Esophagus (tissue), 2 donors: Measurements from ENCODE around the gene MIA3. TPM values are rescaled to one million over a fixed set of nuclear protein-coding genes. Genes with fewer than 3 reads are reported as not detected.
"Not testable (repeated sequence)": the region's sequence is repeated elsewhere in the genome, so short reads cannot be mapped to it uniquely, and the experiment has no call there.

Experiments used
- H3K27ac ChIP-seq, 2 donors: one replicate each; pipeline ENCODE4 v1.5.1; 2013; ENCODE audit warnings: low read depth in 2 of 2, mild to moderate bottlenecking in 2 of 2, inconsistent platforms in 1 of 2, low read length in 1 of 2, moderate library complexity in 1 of 2
- H3K27me3 ChIP-seq, 2 donors: one replicate each; pipeline ENCODE4 v1.6.1; 2013; ENCODE audit warnings: low read length in 2 of 2, control low read depth in 1 of 2, mild to moderate bottlenecking in 1 of 2; ENCODE audit not compliant: insufficient read depth in 2 of 2, control insufficient read depth in 1 of 2
- H3K36me3 ChIP-seq, 2 donors: one replicate each; pipeline ENCODE4 v1.6.1; 2013; ENCODE audit warnings: low read length in 1 of 2; ENCODE audit not compliant: control insufficient read depth in 2 of 2, insufficient read depth in 2 of 2
- H3K4me1 ChIP-seq, 2 donors: one replicate each; pipeline ENCODE4 v1.6.1; 2013; ENCODE audit warnings: low read length in 1 of 2; ENCODE audit not compliant: control insufficient read depth in 2 of 2, insufficient read depth in 2 of 2
- H3K4me3 ChIP-seq, 2 donors: one replicate each; pipeline ENCODE4 v1.5.1; 2013; ENCODE audit warnings: low read length in 2 of 2, mild to moderate bottlenecking in 2 of 2, low read depth in 1 of 2, moderate library complexity in 1 of 2
- H3K9me3 ChIP-seq, 2 donors: one replicate each; pipeline ENCODE4 v1.6.1; 2013; ENCODE audit warnings: mild to moderate bottlenecking in 2 of 2, low read depth in 1 of 2, low read length in 1 of 2, moderate library complexity in 1 of 2; ENCODE audit not compliant: control insufficient read depth in 2 of 2, insufficient read depth in 1 of 2
- WGBS, 2 donors: extraction: QIAGEN DNeasy Blood & Tissue Kit; methylation state at CpG; one replicate each; pipeline ENCODE4 v1.1.7; 2013; 5-methylcytosine and 5-hydroxymethylcytosine counted together
- polyA plus RNA-seq, 2 donors: library from polyadenylated mRNA; stranded (reverse); fragments of 200-250 nt; gene quantifications; one replicate each; pipeline ENCODE4 v1.2.3, GENCODE V29; 2013
- donor health status: healthy with polysubstance abuse.
- donor health status: Bipolar disorder and iron deficiency.

Gene MIA3
- polyA plus RNA-seq, 2 donors: 17.3 to 18.2 TPM

GRCh38 chr1:222656391-222657155 lies 38.7 kb downstream of the MIA3 start:
- H3K27me3 ChIP-seq: no peaks in the 10 kb centered on the region
- H3K27ac ChIP-seq: no peak overlapping the region
- H3K4me3 ChIP-seq: no peak overlapping the region
- WGBS, 2 donors: 99 to 100% methylated on average over 2 of the region's 2 CpGs
- no peaks in the 10 kb centered on the region for H3K9me3 ChIP-seq
- H3K4me1 ChIP-seq: no peaks in the 10 kb centered on the region
- peaks cover 11 to 12% of the 10 kb centered on the region in 2 donors for H3K36me3 ChIP-seq

- no peaks in the 10 kb centered on the region for H3K9me3 ChIP-seq
- H3K27ac ChIP-seq: no peak overlapping the region
- no peaks in the 10 kb centered on the region for H3K27me3 ChIP-seq
- peaks cover 15 to 16% of the 10 kb centered on the region in 2 donors for H3K36me3 ChIP-seq
- H3K4me3 ChIP-seq: no peak overlapping the region
- H3K4me1 ChIP-seq: no peaks in the 10 kb centered on the region
- WGBS, 2 donors: 77 to 93% methylated on average over 2 of the region's 2 CpGs
Measured at GRCh38 chr1:222657899-222658298, 40.0 kb downstream of the MIA3 start.

- no peak overlapping the region for H3K4me3 ChIP-seq
- peaks cover 12 to 23% of the 10 kb centered on the region in 2 donors for H3K36me3 ChIP-seq
- no peaks in the 10 kb centered on the region for H3K9me3 ChIP-seq
- H3K4me1 ChIP-seq: no peaks in the 10 kb centered on the region
- 96 to 97% methylated on average over 4 of the region's 4 CpGs for WGBS, 2 donors
- no peaks in the 10 kb centered on the region for H3K27me3 ChIP-seq
- H3K27ac ChIP-seq: no peak overlapping the region
Measured at GRCh38 chr1:222663431-222663934, 45.6 kb downstream of the MIA3 start.

- peaks cover 12 to 21% of the 10 kb centered on the region in 2 donors for H3K36me3 ChIP-seq
- H3K27ac ChIP-seq: no peak overlapping the region
- WGBS, 2 donors: 76 to 85% methylated on average over 7 of the region's 7 CpGs
- no peaks in the 10 kb centered on the region for H3K27me3 ChIP-seq
- H3K9me3 ChIP-seq: no peaks in the 10 kb centered on the region
- no peaks in the 10 kb centered on the region for H3K4me1 ChIP-seq
- no peak overlapping the region for H3K4me3 ChIP-seq
Measured at GRCh38 chr1:222665964-222666363, 48.1 kb downstream of the MIA3 start.

- not testable (repeated sequence) for H3K4me1 ChIP-seq, H3K27me3 ChIP-seq, H3K4me3 ChIP-seq, H3K27ac ChIP-seq, H3K9me3 ChIP-seq
- no CpG with 5 or more reads among the region's 4 CpGs for WGBS, 2 donors
- H3K36me3 ChIP-seq: peaks cover 8 to 16% of the 10 kb centered on the region in 2 donors
Measured at GRCh38 chr1:222668184-222668583, 50.3 kb downstream of the MIA3 start.

GRCh38 chr1:222669107-222669506 lies 51.2 kb downstream of the MIA3 start:
- not testable (repeated sequence) for H3K4me3 ChIP-seq, H3K27me3 ChIP-seq, H3K27ac ChIP-seq, H3K9me3 ChIP-seq, H3K4me1 ChIP-seq
- peaks cover 8 to 10% of the 10 kb centered on the region in 2 donors for H3K36me3 ChIP-seq
- 74 to 93% methylated on average over 1 of the region's 2 CpGs for WGBS, 2 donors

GRCh38 chr1:222670110-222670509 lies 52.2 kb downstream of the MIA3 start:
- 87 to 94% methylated on average over 1 of the region's 1 CpG for WGBS, 2 donors
- Histone ChIP-seq H3K4me1 (no peaks in the 10 kb centered on the region), H3K27ac (no peak overlapping the region), H3K9me3 (no peaks in the 10 kb centered on the region), H3K4me3 (no peak overlapping the region), H3K27me3 (no peaks in the 10 kb centered on the region), H3K36me3 (peaks cover 7 to 8% of the 10 kb centered on the region in 2 donors)

- Histone ChIP-seq H3K27me3 (no peaks in the 10 kb centered on the region), H3K27ac (no peak overlapping the region), H3K9me3 (no peaks in the 10 kb centered on the region), H3K36me3 (peaks cover 3 to 5% of the 10 kb centered on the region in 2 donors), H3K4me3 (no peak overlapping the region), H3K4me1 (no peaks in the 10 kb centered on the region)
- WGBS, 2 donors: 91 to 100% methylated on average over 1 of the region's 1 CpG
Measured at GRCh38 chr1:222680080-222680479, 62.2 kb downstream of the MIA3 start.

GRCh38 chr1:222691016-222691415 lies 73.1 kb downstream of the MIA3 start:
- Histone ChIP-seq H3K27ac (no peak overlapping the region), H3K4me1 (no peaks in the 10 kb centered on the region), H3K9me3 (no peaks in the 10 kb centered on the region), H3K36me3 (peaks cover 2 to 5% of the 10 kb centered on the region in 2 donors), H3K4me3 (no peak overlapping the region), H3K27me3 (no peaks in the 10 kb centered on the region)
- 89 to 96% methylated on average over 1 of the region's 1 CpG for WGBS, 2 donors

- 81 to 82% methylated on average over 5 of the region's 5 CpGs for WGBS, 2 donors
- no peaks in the 10 kb centered on the region for H3K4me1 ChIP-seq
- H3K4me3 ChIP-seq: no peak overlapping the region
- no peak overlapping the region for H3K27ac ChIP-seq
- no peaks in the 10 kb centered on the region for H3K9me3 ChIP-seq
- no peaks in the 10 kb centered on the region for H3K27me3 ChIP-seq
- peaks cover 0 to 2% of the 10 kb centered on the region in 2 donors for H3K36me3 ChIP-seq
Measured at GRCh38 chr1:222694927-222695326, 77.0 kb downstream of the MIA3 start.
